AG04450 (cell line): ENCODE measurements around the gene TOP3B. TPM values are rescaled to one million over a fixed set of nuclear protein-coding genes. Genes with fewer than 3 reads are reported as not detected.
A peak's percentile ranks its signal among the peaks of the same experiment; 100 is the strongest.

Source experiments
- CTCF ChIA-PET: fragments of 300-600, 350-600 bp; formaldehyde crosslinking; extraction: SDS; loops from one replicate; lab custom pipeline; 2022; ENCODE audit warnings: antibody characterized with exemption, inconsistent platforms; lab: Charles Lee
- POLR2A ChIA-PET: fragments of 350-600 bp; formaldehyde crosslinking; extraction: SDS; loops from one replicate; lab custom pipeline; 2021; ENCODE audit warnings: antibody characterized with exemption, inconsistent platforms; lab: Yijun Ruan, JAX
- DNase-seq: peaks from one replicate; pipeline ENCODE4 v3.0.0-alpha.2; 2011; ENCODE audit warnings: low read depth, low spot score
- H3K27ac ChIP-seq: one replicate; pipeline ENCODE4 v1.5.1; 2012; ENCODE audit warnings: low read depth, low read length, control low read depth
- H3K27me3 ChIP-seq: one replicate; pipeline ENCODE4 v1.6.0; 2012; ENCODE audit warnings: low read length; ENCODE audit not compliant: control insufficient read depth, insufficient read depth
- H3K4me3 ChIP-seq: 2 replicates; pipeline ENCODE4 v1.5.1; 2011; ENCODE audit warnings: mild to moderate bottlenecking, low read depth, low read length, control low read depth
- H3K9me3 ChIP-seq: 2 replicates; pipeline ENCODE4 v1.5.1; 2012; ENCODE audit warnings: low read length; ENCODE audit not compliant: control insufficient read depth, insufficient read depth
- CTCF ChIP-seq: IDR thresholded peaks from 2 replicates; pipeline ENCODE4 v1.5.1; 2011; ENCODE audit warnings: low read depth, low read length, control low read depth, inconsistent platforms
- polyA plus RNA-seq: library from polyadenylated mRNA; depleted of rRNA; stranded (reverse); fragments of >200 nt; gene quantifications from 2 replicates; pipeline ENCODE4 v1.2.3, GENCODE V29; 2011

The TOP3B gene
- polyA plus RNA-seq, 1 experiment, result 10.3 TPM

- peak overlapping the region; percentile 21 for H3K27ac ChIP-seq
- CTCF ChIA-PET, result interaction anchor here (0.6 to 4.8 kb wide), 10 partner anchors 8 to 228 kb away, joined by 3 to 32 read pairs (median 4); partner anchors contain the start of gene PPM1F
- no peak for TF ChIP-seq CTCF
Observed at GRCh38 chr22:21939461-21939913, 43.1 kb downstream of the TOP3B start.

GRCh38 chr22:21938906-21939305, 43.7 kb downstream of the TOP3B start:
- H3K4me3 ChIP-seq, result no peak overlapping the region
- no peaks in the 10 kb centered on the region for H3K27me3 ChIP-seq
- no peak for TF ChIP-seq CTCF
- ChIA-PET CTCF (interaction anchor here (0.6 to 4.8 kb wide), 14 partner anchors 9 to 241 kb away, joined by 3 to 32 read pairs (median 4); no protein-coding TSS in a partner anchor), POLR2A (no interaction called here)
- H3K9me3 ChIP-seq, result no peaks in the 10 kb centered on the region; the same call in 1 of the 2 replicates
- H3K27ac ChIP-seq, result peak overlapping the region; percentile 21
- no peak for DNase-seq

More at GRCh38 chr22:21939461-21939913, 43.1 kb downstream of the TOP3B start:
- H3K4me3 ChIP-seq, result no peak overlapping the region
- POLR2A ChIA-PET, result no interaction called here
- H3K9me3 ChIP-seq, result no peaks in the 10 kb centered on the region; the same call in 1 of the 2 replicates
- DNase-seq, result no peak
- H3K27me3 ChIP-seq, result no peaks in the 10 kb centered on the region

- Histone ChIP-seq H3K4me3 (peak overlapping the region; percentile 59), H3K27me3 (no peaks in the 10 kb centered on the region), H3K27ac (peak overlapping the region; percentile 97), H3K9me3 (no peaks in the 10 kb centered on the region; the same call in 1 of the 2 replicates)
- DNase-seq, result peak; percentile 85
- TF ChIP-seq CTCF, result peak; percentile 97
- ChIA-PET POLR2A (interaction anchor here (0.8 kb wide), 1 partner anchor 203 kb away, joined by 7 read pairs; the partner anchor contains the start of gene YPEL1), CTCF (interaction anchor here (0.5 to 4.8 kb wide), 23 partner anchors 8 to 291 kb away, joined by 3 to 32 read pairs (median 4); no protein-coding TSS in a partner anchor)
Observed at GRCh38 chr22:21938071-21938822, 44.3 kb downstream of the TOP3B start.

GRCh38 chr22:21937821-21938070, 44.8 kb downstream of the TOP3B start:
- Histone ChIP-seq H3K27ac (peak overlapping the region; percentile 97), H3K9me3 (no peaks in the 10 kb centered on the region; the same call in 1 of the 2 replicates), H3K27me3 (no peaks in the 10 kb centered on the region), H3K4me3 (peak overlapping the region; percentile 59)
- no peak for TF ChIP-seq CTCF
- CTCF ChIA-PET, result interaction anchor here (0.5 to 4.8 kb wide), 17 partner anchors 10 to 298 kb away, joined by 3 to 32 read pairs (median 4); no protein-coding TSS in a partner anchor
- DNase-seq, result no peak
- POLR2A ChIA-PET, result interaction anchor here (0.8 kb wide), 1 partner anchor 203 kb away, joined by 7 read pairs; the partner anchor contains the start of gene YPEL1
